Measurements from ENCODE around the gene TLE3.
A peak's percentile ranks its signal among the peaks of the same experiment; 100 is the strongest.

The TLE3 gene

DNA sequence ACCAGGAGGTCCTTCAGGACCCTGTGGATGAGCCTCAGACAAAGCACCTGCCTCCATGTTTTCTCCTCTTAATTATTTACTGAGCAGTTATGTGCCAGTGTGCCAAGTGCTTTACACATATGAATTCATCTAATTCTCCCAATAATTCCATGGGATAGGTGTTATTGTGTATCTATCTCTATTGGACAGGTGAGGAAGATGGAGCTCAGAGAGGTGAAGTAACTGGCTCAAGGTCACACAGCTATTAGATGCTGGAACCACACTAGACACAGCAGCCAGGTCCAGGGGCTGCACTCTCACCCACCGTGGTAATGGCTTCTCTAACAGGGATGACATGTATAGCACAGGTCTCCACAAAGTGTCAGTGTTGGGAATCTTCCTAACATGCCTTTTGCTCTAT is 70.2 kb downstream of the TLE3 start:
- no peak for DNase-seq (ENCODE audit: low spot score)

- DNase-seq (ENCODE audit: low spot score) = no peak
Measured at GRCh38 chr15:70026991-70027390, 70.7 kb downstream of the TLE3 start.

GRCh38 chr15:70025413-70026296 is 72.1 kb downstream of the TLE3 start:
- DNase-seq (ENCODE audit: low spot score) = peak; percentile 7

DNA sequence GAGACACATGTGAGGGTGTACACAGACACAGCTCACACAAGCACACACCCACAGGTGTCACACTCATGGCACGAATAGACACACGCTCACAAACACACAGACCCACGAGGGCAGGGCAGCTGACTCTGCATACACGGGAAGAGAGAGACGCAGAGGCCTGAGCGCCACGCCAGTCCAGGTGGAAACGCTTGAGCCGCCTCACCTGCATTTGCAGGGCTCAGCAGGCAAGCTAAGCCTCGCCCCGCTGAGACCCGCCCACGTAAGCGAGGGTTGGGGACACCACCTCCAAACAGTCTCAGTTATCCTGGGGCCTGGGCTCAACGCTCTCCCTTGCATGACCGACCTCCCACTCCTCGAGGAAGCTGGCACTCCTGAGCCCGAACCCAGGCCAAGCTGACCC is 73.2 kb downstream of the TLE3 start:
- DNase-seq (ENCODE audit: low spot score) = no peak

DNA sequence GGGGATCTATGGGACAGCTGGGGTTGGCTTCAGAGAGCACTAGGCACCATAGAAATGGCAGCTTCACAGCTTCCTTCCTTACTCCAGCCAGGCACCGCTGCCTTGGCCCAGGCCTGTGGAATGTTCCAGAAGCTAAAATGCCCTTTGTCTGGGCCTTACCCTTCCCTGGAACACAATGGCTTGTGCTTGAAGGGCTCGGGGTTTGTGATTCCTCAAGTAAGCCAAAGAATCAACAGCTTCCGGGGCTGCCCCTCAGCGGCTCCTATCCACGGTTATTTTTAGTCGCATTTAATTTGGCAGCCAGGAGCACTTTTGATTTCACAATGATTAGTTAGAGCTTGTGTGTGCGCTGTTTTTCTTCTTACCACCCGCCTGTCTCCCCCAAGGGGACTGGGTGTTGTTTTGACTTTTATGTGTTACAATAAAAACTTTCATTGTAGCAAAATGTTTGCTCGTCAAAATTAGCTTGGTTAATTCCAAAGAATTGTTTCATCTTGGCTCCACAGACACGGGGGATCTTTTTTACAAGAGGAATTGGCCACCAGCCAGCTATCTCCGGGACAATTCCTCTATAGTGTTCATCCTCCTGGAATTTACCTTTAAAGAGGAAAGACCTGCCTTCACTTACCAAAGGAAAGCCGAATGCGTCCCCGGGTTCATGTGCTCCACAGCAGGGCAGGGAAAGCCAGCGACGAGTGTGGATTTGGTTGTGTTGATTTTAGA is 73.8 kb downstream of the TLE3 start:
- DNase-seq (ENCODE audit: low spot score) = peak; percentile 3

- no peak for DNase-seq (ENCODE audit: low spot score)
Measured at GRCh38 chr15:70023064-70023768, 74.5 kb downstream of the TLE3 start.

DNA sequence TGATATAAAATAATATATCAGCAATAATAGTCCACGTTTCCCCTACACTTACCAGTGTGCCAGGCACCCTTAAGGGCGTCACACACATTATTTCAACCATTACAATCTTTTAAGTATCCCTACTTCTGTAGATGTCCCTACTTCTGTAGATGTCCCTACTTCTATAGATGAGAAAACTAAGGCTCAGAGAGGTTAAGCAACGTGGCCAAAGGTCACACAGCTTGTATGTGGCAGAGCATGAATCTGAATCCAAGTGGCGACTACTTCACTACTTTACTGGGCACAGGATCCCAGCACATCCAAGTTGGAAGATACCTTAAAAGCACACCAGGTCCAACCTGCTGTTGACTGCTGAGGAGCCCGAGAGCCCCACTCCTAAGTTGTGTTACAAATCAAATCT is 77.5 kb downstream of the TLE3 start:
- DNase-seq (ENCODE audit: low spot score) = no peak

GRCh38 chr15:70018646-70019600 is 78.8 kb downstream of the TLE3 start:
- no peak for DNase-seq (ENCODE audit: low spot score)

DNA sequence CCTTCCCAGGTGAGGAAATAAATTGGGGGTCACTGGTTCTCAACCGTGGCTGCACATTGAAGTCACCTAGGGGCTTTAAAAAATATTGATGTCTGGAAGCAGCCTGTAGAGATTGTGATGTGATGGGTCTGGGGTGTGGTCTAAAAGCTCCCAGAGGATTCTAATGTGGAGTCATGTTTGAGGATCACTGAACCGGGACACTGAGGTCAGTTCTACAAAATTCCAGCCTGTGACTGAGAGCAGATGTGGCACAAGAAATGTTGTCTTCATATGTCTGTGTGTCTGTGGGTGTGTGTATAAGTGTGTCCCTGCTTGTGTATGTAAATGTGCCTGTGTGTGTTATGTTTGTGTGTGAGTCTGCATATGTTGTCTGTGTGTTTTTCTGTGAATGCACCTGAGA is 79.9 kb downstream of the TLE3 start:
- DNase-seq (ENCODE audit: low spot score) = no peak

GRCh38 chr15:70017025-70017424 is 80.7 kb downstream of the TLE3 start:
- DNase-seq (ENCODE audit: low spot score) = no peak

DNA sequence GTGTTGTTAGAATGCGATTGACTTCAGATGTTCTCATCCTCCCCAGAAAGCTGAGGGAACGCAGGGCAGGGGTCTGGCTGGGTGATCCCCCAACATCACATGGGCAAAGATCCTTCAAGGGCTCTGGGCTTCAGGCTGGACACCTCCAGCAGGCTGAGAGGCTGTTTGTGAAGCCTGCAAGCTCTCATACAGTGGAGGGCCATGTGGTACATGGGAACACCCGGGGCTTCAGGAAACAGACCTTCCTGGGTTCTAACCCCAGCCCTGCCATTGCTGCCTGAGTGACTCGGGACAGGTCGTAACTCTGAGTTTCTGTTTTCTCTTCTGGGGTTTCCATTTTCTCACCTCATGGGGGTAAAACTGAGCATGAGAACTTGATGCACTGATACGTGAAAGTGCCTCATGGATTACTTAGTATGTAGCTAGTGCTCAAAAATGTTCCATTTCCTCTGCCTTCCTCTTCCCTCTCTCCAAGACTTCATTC is 81.2 kb downstream of the TLE3 start:
- no peak for DNase-seq (ENCODE audit: low spot score)

GRCh38 chr15:70014860-70015490 is 82.7 kb downstream of the TLE3 start:
- DNase-seq (ENCODE audit: low spot score) = no peak

- DNase-seq (ENCODE audit: low spot score) = no peak
Measured at GRCh38 chr15:70014331-70014730, 83.4 kb downstream of the TLE3 start.

DNA sequence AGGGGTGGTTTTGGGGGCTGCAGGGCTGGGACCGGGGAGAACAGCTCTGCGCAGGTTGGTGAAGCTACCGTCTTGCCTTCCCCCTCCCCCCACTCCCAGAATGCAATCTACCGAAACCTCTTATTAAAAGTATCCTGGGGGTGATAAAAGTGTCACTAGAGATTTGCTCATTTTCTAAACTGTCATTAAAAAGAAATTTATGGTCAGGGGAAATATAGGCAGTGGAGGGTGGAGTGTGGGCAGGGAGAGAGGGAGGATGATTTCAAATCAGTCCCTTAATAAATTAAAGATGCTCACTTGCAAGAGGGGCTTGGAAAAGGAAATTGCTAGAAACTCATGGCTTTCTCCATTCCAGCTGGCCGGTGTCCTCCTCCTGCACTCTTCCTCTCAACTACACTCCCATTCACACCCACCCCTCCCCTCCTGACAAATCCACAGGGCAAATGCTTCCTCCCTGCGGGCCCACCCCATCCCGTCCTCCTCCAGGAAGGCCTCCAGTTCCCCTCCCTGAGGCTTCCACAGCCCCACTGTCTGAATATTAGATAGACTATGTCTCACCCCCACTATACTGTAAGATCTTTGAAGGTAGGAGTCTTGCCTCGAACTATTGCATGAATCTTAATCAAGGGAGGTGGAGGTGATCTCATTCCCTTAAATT is 83.9 kb downstream of the TLE3 start:
- DNase-seq (ENCODE audit: low spot score) = no peak

GRCh38 chr15:70012895-70013294 is 84.8 kb downstream of the TLE3 start:
- DNase-seq (ENCODE audit: low spot score) = no peak

DNA sequence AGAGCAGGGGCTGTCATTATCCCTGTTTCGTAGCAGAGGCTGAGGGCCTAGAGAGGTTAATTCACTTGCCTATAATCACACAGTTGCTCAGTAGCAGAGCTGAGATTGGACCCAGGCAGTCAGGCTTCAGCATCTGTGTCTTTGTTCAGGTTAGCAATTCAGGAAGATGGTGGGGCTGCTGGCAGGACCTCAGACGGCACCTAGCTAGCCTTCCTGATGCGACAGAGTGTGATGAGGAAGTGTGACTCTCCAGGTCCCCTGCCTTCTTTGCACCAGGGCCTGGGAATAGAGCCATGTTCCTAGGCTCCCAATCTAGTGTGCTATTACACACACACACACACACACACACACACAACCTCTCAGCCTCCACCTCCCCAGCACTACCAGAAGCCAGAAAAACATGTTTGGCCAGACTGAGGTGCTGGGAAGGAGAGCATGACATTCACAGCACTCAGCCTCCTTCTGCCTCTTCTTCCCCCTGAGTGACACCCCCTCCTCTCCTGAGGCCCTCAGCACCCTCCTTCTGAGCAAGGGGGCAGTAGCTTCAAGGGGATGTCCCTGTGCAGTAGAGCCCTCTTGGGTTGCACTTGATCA is 88.9 kb downstream of the TLE3 start:
- DNase-seq (ENCODE audit: low spot score) = no peak

DNA sequence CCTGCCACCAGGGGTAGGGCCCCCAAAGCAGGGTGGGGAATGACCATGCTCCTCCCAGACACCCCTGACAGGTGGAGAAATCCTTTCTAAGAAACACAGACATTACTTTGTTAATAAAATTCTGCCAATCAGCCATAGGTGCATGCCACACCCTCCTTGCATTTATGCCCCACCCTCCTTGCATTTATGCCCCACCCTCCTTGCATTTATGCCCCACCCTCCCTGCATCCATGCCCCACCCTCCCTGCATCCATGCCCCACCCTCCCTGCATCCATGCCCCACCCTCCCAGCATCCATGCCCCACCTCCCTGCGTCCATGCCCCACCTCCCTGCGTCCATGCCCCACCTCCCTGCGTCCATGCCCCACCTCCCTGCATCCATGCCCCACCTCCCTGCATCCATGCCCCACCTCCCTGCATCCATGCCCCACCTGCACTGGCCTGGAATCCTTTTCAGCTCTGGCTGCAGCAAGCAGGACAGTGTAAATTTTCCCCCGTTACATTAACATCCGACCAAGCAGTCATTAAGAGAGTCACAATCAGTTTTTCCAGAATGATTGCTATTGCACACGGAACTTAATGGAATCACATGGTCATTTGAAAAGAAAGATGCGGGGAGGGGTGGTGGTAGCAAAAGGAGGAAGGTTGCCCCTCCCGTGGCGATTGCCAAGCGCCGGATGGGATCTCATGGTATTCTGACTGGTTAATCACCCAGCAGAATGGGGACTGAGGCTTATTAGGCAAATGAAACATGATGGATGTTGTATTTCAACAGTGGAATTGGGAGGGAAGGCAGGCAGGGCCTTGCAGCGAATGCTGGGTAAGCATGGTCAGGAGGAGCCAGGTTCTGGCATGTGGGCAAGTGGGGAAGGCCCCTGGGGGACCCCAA is 91.2 kb downstream of the TLE3 start:
- no peak for DNase-seq (ENCODE audit: low spot score)

DNA sequence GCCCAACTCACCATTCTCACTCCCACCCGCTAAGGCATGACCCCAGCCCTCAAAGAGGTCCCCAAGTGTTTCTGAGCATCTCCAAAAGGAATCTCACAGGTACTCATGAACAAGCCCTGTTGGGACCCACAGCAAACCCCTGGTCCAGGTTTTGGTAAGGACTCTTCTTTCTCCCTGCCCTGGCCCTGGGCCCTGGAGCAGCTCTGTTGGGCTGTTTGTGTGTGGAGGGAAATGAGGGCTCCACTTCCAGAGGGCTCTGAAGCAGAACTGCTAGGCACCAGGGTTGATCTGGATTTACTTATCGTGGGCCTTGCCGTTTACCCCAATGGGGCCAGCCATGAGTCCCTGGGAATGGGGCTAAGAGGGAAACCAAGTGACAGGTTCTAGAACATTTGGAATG is 92.9 kb downstream of the TLE3 start:
- DNase-seq (ENCODE audit: low spot score) = no peak

GRCh38 chr15:70002897-70003296 is 94.8 kb downstream of the TLE3 start:
- no peak for DNase-seq (ENCODE audit: low spot score)

Data from cerebellar cortex (tissue), 1 donor.